NCI-H1436 treated with DMSO at 0.1 percent for 48 hours (cell line): ENCODE results near the gene C20orf202.
"Not testable (repeated sequence)": the region's sequence is repeated elsewhere in the genome, so short reads cannot be mapped to it uniquely, and the experiment has no call there.

Source experiments
- DNase-seq: peaks from one replicate; lab custom pipeline; 2025; lab: John Stamatoyannopoulos, UW

Gene C20orf202

DNA sequence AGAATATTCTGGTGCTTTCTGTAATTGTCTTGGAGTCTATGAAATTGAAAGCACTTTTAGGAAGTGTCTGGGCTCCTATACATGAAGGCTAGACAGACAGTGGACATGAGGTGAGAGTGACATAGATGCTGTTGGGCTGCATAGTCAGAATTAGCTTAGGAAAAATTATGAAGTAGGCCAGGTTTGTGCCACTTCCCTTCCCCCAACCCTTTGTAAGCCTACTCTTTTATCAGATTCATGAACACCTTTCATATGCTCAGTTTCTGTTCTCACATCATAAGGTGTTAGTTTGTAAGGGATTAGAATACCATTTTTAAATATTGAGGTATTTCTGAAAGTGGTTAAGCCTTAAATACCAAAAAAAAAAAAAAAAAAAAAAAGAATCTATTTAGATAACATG lies 44.4 kb downstream of the C20orf202 start:
- no peak for DNase-seq

DNA sequence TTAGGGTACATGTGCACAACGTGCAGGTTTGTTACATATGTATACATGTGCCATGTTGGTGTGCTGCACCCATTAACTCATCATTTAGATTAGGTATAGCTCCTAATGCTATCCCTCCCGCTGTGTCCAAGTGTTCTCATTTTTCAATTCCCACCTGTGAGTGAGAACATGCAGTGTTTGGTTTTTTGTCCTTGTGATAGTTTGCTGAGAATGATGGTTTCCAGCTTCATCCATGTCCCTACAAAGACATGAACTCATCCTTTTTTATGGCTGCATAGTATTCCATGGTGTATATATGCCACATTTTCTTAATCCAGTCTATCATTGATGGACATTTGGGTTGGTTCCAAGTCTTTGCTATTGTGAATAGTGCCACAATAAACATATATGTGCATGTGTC lies 47.0 kb downstream of the C20orf202 start:
- not testable (repeated sequence) for DNase-seq

DNA sequence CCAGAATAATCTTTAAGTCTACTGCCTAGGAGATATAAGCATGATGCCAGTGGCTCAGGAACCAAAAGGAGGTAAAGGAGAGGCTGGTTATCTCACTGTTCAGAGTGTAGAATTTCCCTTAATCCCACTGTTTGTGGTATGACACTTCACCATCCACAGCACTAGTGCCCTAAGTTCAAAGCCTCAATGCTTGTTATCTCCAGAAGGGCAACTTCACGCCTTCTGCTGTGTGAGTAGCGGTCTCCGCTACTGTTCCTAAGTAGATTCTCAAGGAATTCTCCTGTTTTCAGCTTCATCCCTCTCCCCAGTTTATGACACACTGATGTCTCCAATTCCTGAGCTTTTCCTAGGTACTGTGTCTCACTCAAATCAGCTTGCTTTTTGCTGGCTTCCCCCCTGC lies 49.2 kb downstream of the C20orf202 start:
- DNase-seq = no peak

DNA sequence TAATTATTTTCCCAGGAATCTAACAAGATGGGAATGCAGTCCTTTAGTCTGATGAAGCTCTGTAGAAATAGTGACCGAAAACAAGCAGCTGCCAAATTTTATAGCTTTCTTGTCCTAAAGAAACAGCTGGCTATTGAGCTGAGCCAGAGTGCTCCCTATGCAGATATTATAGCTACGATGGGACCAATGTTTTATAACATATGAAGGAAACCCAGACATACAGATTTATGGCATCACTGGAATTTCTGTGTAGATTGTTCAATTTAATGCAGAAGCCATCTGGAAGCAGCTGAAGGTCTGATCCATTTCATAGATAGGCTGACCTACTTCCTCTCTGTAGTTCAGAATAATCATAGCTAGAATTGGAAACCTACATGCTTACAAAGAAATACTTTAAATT lies 51.0 kb downstream of the C20orf202 start:
- DNase-seq = no peak

DNA sequence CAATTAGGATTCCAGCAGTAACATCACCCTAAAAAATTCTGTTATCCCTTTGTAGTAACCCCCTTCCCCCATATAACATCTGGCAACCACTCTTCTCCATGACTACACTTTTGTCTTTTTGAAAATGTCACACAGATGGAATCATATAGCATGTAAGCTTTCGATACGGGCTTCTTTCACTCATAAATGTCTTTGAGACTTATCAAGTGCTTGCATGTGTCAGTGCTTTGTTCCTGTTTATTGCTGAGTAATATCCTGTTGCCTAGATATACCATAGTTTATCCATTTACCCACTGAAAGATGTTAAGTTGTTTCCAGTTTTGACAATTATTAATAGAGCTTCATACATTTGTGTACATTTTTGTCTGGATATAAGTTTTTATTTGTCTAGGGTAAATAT lies 52.4 kb downstream of the C20orf202 start:
- no peak for DNase-seq
